Occipital lobe (tissue), 2 donors: ENCODE data around the gene PCSK4. TPM values are rescaled to one million over a fixed set of nuclear protein-coding genes. Genes with fewer than 3 reads are reported as not detected.

ENCODE experiments used
- DNase-seq: peaks from one replicate; lab custom pipeline; 2025; lab: John Stamatoyannopoulos, UW
- total RNA-seq: library from RNA; depleted of rRNA; stranded (reverse); fragments of >200 nt; gene quantifications from one replicate; pipeline ENCODE4 v1.2.3, GENCODE V29; 2014

The PCSK4 gene
- total RNA-seq, 1 donor from 2014 or later: 1.7 TPM

DNA sequence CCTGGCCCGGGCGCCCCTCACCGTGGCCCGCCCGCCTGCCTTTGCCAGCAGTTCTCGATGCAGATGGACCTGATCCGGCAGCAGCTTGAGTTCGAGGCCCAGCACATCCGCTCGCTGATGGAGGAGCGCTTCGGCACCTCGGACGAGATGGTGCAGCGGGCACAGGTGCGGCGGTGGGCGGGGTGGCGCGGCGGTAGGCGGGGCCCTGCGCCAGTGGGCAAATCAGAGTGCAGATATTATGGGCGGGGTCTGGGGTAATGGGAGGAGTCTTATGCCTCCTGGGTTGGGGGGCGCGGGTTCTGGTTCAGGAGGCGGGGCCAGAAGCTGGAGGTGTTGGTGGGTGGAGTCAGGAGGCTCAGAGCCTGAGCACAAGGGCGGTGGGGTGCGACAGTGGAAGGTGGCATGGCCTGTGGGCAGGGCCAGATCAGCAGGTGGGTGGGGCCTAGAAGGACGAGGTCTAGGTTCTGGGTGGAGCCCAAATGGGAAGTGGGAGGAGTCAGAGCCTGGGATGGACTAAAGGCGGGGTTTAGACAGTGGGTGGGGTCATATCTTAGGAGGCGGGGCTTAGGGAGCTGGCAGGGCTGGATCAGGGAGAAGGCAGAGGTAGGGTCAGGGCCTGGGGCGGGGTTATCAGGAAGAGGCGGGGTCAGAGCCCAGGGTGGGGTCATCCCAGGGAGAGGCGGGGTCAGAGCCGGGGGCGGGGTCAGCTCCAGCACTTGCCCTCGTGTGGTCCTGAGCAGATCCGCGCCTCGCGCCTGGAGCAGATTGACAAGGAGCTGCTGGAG lies 34.6 kb downstream of the PCSK4 start:
- DNase-seq: no peak

DNA sequence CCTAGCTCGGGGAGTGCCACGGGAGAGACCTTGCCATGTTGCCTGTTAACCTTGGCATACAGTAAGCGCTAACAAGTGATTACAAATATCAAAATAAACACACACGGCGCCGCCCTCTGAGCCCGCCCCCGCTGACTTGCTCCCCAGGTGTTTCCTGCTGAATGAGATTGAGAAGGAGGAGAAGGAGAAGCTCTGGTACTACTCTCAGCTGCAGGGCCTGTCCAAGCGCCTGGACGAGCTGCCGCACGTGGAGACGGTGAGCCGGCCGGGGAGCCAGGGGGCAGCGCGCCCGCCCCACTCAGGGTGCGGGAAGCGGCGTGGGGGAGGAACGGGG lies 35.2 kb downstream of the PCSK4 start:
- DNase-seq: no peak

DNA sequence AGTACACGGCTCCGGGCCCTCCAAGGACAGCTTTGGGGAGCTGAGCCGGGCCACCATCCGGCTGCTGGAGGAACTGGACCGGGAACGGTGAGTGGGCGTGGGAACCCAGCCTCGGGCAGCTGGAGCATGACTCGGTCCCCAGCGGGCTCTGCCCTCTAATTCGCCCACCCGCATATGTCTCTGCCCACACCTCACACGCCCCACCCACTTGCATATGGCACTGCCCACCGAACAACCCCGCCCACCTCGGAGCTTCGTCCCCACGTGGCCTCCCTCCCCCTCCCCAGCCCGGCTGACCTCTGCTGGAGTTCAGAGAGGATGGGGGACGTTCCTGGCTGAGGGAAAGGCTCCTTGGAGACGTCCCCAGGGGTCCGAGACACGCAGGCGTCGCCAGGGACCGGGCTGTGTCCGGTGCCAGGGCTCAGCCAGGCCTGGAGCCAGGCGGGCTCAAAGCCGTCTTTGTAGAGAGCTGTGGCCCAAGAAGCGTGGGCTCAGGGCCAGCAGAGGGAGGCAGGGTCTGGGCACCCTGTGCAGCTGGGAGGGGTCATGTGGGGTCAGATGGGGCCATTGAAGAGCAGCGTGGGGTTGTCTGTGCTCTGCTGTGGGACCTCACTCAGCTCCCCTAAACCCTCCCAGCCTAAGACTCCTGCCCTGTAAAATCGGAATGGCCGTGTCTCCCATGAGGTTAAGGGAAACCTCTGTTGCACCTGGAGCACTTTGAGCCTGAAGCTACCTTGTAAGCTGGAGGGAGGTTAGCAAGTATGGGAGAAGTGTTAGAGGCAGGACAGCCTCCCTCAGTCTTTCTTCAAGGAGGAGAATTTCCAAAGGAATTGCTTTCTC lies 36.4 kb downstream of the PCSK4 start:
- peak; percentile 83 for DNase-seq

DNA sequence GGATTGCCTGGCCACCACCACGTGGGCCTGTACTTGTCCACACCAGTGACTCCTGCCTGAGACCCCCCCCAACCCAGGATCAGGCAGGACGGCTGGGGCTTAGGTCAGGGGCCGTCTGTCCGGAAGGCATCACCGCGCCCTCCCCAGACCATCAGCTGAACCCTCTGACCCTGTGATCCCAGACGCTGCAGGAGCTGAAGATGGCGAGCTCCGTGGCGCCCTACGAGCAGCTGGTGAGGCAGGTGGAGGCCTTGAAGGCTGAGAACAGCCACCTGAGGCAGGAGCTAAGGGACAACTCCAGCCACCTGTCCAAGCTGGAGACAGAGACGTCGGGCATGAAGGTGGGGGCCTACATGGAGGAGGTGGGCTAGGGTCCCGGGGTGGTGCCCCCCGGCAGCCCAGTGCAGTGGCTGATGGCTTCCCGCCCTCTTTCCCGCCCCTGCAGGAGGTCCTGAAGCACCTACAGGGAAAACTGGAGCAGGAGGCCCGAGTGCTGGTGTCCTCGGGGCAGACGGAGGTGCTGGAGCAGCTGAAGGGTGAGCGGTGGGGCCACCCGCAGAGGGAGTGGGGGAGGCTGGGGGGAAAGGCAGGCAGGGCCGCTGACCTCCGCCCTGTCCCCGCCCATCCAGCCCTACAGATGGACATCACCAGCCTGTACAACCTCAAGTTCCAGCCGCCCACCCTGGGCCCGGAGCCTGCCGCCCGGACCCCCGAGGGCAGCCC lies 37.2 kb downstream of the PCSK4 start:
- DNase-seq: no peak

DNA sequence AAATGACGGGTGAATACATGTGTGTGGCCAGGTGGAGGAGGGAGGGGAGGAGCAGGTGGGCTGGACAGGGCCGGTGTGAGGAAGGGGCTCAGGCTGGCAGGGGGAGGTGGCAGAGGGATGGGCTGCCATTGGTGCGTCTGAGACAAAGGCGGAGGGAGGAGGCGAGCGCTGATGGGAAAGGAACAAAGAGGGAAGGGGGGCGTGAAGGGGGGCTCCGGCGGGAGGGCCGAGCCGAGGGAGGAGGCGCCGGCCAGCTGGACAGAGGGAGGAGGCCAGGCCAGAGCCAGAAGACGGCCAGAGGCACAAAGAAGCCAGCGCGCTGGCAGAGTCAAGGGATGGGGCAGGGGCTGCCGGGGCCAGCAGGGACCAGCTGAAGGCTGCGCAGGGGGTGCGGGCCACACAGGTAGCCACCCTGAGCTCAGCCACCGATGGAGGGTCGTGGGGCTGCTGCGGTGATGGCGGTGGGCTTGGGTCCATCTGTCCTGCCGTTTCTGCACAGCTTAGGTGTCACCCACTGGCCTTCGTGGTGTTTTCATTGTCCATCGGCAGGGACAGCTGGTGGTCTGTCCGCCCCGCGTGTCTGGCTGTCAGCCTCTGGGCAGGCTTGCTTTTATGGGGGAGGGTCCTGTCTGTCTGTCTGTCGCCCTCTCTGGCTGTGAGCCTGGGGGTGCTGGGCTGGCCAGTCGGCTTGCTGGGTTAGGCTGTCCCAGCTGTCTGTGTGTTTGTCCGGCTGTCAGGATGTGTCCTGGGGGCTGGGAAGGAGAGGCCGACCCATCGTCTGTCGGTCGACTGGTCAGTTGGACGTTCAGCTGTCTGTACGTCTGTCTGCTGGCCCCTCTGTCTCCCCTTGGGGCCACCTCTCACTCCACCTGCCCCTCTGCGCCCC lies 38.0 kb downstream of the PCSK4 start:
- peak; percentile 58 for DNase-seq

DNA sequence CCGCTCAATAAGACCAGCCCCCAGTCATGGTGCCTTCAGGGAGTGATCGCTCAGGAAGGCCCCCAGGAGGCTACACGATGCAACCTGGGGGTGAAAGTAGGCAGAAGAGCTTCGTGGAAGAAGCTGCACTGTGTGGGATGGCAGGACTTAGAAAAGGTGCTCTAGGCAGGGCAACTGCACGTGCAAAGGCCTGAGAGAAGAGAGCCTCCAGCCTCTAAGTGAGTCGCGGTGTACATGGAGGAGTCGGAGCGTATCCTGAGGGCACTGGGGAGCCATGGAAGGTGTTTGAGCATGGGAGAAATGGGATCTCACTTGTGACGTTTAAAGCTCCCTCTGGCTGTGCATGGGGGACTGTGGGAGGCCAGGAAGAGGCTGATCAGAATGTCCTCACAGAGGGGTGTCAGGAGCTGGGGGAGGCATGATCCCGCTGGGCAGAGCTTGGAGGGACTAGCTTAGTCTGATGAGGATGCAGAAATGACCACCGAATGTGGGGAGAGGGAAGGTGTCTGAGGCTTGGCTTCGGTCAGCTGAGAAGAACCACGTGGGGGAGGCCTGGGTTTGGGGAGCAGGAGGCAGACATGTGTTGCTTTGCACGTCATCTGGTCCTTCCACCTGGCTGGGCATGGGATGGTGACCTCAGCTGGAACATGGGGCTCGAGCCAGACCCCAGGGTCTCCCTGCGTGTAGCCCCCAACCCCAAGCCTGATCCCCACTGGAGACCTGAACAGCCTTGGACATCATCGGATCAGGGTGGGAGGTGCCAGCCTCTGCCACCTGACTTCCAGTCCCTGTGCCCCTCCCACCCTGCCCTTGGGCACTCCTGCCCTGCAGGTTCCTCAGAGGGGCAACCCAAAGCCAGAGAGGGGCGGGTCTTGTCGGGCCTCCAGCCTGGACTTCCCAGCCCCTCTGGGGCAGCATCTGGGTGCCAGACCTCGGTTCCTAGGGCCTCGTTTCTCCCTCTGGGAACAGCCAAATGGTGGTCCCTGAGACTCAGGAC lies 39.1 kb downstream of the PCSK4 start:
- no peak for DNase-seq

DNA sequence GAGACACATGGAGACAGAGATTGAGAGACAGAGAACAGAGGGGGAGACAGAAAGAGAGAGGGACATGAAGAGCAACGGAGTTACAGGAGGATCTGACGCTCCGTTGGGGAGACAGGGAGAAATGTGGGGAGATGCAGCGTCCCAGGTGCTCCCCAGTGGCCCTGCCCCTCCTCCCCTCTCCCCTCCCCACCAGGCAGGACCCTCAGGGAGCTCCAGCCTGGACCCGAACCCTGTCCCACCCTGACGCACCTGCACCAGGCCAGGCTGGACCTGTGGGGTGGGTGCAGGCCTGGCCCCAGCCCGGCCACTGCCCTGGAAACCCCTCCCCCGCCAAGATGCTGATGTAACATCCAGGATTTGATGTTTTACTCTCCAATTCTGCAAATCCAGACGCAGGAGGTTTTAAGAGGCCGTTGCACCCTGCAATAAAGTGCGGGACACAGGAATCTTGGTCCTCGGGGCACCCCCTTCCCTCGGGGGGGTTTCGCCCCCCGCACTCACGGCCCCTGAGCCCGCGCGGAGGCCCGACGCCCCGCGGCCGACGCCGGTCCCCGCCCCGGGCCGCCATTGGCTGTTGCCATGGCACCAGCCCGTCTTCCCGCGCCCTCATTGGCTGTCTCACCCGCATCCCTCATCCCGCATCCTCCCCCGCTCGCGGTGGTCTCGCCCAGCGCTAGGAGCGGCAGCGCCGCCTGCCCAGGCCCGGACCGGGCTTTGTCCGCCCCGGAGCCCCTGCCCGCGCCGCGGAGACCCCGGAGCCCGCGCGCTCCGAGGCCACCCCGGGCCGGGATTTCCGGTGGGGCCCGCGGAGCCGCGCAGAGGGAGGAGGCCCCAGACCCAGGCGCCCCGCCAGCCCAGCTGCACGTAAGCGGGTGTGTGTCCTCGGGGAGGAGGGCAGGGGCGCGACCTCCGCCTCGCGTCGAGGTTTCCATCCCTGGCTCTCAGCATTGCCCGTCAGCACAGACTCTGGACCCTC lies 40.4 kb downstream of the PCSK4 start, which contains the start of gene APC2:
APC2 (plus strand) TSS at position 655 of the 976 bp plus-strand sequence. CDS start 2,881 bp downstream, outside the sequence.
- DNase-seq: peak; percentile 86

DNA sequence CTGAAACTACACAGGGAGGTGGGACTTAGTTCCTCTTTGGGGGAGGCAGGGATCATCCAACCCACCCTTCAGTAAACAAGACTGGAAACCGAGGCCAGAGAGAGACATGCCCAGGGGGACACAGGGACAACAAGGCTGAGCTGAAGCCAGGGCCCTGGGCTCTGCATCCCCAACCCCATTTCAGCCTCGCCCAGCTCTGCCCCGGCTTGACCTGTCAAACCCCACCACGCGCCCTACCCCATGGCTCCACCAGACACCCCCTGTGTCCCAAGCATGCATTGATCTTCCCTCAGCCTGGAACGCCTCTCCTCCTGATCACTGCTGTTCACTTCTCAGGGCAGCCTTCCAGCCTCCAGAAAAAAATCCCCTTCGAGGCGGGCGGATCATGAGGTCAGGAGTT lies 42.2 kb downstream of the PCSK4 start:
- DNase-seq: no peak

DNA sequence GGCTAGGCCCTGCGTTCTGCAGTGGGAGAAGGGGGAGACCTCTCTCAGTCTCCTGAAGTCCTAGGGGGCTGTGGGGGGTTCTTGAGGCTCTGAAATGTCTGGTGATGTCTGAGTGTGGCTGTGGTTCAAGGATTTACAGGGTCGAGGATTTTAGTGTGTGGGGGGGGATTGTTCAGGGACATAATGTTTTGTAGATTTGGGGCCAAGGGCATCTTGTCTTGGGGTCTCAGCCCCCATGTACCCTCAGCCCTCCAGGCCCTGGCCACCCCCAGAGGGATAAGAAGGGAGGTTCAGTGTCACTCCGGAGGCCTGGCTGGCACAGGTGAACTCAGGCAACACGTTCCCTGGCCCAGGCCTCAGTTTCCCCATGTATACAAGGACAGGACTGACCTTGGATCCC lies 42.6 kb downstream of the PCSK4 start:
- no peak for DNase-seq

DNA sequence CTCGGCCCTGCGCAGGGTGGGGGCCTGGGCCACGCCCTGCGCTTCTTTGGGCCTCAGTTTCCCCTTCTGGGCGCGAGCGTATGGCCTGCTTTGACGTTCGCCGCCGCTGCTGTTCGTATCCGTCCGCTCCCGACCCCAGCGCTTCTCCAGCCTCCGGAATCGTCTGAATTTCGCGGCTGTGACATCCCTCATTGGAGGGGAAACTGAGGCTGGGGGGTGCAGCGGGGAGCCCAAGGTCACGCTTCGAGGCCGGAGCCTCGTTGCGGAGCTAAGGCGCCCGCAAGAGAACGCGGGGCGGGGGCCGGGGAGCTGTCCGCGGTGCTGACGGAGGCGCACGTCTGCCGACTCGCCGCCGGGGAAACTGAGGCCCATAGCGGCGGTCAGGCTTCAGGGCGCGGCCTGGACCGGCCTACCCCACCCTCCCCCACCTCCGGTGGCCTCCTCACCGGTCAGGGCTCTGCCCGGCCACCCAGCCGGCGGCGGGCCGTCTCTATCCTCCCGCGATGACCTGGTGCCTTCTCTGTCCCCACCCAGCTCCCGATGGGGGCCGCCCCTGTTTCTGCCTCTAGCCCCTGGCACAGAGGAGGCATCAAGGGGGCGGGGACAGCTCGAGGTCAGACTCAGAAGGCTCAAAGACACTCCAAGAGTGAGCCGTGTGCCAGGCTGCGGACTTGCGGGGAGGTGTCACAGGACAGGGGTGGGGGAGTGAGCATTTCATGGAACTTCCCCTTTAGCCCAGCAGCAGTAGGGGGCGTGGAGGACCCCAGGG lies 43.3 kb downstream of the PCSK4 start:
- DNase-seq: no peak

DNA sequence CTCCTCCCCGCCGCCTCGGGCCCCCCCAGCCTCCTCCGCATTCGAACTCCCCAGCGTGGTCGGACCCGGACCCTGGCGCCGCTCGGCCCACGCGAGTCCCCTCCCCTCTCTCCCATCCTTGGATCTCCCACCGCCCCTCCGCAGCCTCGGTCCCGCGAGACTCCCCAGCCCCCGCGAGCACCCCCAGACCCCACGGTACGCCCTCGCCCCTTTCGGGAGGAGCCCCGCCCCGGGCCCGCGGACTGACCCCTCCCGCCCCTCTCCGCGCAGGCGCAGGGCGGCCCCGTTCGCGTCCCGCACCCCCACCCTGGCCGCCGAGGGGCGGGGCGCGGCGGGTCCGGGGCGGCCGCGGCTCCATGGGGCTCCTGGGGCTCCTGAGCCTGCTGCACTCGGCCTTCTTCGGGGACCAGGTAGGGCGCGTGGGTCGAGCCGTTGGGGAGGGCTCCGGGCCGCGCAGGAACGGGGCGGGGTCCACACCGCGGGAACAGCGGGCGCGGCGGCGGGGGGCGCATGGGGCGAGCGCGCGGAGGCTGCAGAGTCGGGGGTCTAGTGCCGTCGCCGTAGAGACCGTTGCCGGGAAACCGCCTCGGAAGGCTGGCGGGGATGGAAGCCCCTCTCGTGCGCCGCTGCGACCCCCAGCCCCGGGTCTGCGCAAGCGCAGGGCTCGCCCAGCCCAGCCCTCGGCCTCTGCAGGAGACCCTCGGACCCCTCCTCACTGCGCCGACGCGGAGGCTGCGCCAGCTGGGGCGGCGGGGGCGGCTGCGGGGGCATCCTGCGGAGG lies 44.0 kb downstream of the PCSK4 start:
- peak; percentile 27 for DNase-seq

DNA sequence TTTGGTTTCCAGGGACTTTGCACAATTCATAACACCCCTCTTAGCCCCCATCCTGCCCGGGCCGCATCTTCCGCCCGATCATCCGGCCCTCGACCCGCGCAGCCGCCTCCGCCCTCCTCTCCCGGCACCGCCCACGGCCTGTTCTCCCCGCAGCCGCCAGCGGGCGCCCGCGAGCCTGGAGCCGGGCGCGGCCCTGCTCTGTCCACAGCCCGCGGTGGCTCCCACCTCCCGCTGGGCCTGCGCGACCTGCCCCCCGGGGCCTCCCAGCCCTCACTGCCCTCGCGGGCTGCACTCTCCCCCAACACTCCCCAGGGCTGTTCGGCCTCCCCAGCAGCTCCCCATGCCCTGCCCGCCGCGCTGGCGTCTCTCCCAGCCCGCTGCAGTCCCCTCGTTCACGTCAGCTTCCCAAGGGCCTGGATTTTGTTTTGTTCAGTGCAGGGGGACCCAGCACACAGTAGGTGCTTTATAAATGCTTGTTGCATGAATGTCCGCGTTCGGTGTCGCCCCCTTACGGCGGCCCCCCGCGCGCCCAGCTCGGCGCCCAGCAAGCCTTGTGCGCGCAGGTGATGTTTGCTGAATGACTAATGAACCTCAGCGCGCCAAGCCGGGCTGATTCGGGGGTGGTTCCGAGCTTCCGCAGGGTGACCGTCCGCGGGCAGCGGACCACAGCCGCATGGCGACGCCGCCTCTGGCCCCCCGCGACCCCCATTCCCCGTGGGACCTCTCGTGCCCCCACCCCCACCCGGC lies 44.8 kb downstream of the PCSK4 start:
- peak; percentile 54 for DNase-seq

DNA sequence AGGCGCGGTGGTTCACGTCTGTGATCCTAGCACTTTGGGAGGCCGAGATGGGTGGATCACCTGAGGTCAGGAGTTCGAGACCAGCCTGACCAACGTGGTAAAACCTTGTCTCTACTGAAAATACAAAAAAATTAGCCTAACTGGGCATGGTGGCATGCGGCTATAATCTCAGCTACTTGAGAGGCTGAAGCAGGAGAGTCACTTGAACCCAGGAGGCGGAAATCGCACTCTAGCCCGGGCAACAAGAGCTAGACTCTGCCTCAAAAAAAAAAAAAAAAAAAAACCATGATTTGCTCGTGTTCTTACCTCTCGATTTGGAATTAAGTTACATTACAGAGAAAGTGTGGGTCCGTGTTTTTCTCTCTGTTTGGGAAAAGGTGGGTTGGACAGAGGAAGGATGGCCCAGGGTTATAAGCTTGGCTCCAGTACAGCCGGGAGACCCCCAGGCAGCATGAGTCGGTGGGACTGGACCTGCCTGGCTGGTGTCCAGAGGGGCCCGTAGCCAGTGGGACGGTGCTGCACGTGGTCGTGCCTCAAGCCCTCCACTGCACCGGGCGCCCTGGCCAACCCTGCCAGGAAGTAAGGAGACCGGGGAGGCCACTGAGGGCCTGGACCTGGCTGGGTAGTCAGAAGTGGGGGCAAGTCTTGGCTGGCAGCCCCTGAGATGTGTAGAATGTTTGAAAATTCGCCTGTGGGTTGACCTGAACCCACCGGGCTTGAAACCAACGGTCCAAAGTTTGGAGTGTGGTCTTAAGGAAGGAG lies 48.3 kb downstream of the PCSK4 start:
- no peak for DNase-seq

DNA sequence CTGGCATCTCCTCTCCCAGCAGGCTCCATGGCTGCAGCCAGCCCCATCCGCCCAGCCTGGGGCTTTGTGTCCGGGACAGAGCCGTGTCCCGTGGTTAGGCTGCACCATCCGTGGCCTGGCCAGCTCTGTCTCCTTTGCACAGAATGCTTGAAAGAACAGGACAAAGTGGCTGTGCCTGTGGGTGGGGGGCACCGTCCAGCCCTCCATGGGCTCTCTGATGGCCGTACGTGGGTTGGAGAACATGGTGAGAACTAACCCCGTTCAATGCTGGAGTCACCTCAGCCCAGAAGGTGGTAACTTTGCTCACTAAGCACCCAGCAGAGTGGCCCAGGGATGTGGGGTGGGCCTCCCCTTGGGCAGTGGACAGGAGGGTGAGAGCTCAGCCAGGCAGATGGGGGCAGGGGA lies 49.1 kb downstream of the PCSK4 start:
- no peak for DNase-seq

DNA sequence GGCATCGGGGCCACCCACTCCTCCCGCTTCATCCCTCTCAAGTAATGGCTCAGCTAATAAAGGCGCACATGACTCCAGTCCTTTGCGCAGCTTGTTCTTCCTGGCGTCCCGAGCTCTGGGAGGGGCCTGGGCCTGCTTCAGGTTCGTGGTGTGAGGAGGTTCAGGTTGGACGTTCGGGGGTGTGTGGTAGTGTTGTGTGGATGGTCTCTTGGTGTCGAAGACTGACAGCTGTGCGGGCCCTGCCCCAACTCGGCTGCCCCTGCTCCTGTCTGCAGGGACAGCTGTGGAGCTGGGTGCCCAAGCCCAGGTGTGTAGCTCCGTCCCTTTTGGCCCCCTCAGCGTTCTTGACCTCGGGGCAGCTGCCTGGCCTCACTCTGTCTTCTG lies 49.7 kb downstream of the PCSK4 start:
- DNase-seq: no peak
